Heart left ventricle (tissue), 13 donors: ENCODE results near the gene CRLF2.

Source experiments
- CTCF ChIP-seq, 12 donors: fragments of 200-600 bp; sonication (generic) in 4 of 12; IDR thresholded peaks; one replicate each; pipeline versions ENCODE4 v1.5.0 to v1.8.0; 2018 to 2022; ENCODE audit warnings: antibody characterized with exemption in 12 of 12, mild to moderate bottlenecking in 5 of 12
- POLR2A ChIP-seq, 2 donors: fragments of 450-650 bp; IDR thresholded peaks; one replicate each; pipeline ENCODE4 v1.6.1; 2017; ENCODE audit warnings: antibody characterized with exemption in 2 of 2, mild to moderate bottlenecking in 2 of 2, moderate library complexity in 2 of 2
- donor health status: ischemic (EF 13 %, LVEDD 7.1; RV severe dilation, severe dysfunction).
- donor health status: DM: no; HTN: yes; CAD: no.
- donor health status: DM: no; HTN: no; CAD: no.
- donor health status: ischemic (EF 25% LVEDD 6.9; RV normal size, moderate dysfunction).
- donor health status: ischemic (EF 25% LVEDD 5.7; RV mildly dilated, moderate dysfunction).
- donor health status: ischemic (EF 35%, LVEDD 5.7; RV mildly dilated, moderate dysfunction).
- donor health status: nonischemic (EF 11% LVEDD 7.7; RV severe dilation, severe dysfunction).
- donor health status: DM: yes; HTN: yes; CAD: no.
- donor health status: PGD.
- donor health status: ischemic (EF 29% LVEDD 5.4; RV normal size, mild dysfunction).
- donor health status: nonischemic (EF 23%, LVEDD 6.1; RV moderate dilation, normal function).

DNA sequence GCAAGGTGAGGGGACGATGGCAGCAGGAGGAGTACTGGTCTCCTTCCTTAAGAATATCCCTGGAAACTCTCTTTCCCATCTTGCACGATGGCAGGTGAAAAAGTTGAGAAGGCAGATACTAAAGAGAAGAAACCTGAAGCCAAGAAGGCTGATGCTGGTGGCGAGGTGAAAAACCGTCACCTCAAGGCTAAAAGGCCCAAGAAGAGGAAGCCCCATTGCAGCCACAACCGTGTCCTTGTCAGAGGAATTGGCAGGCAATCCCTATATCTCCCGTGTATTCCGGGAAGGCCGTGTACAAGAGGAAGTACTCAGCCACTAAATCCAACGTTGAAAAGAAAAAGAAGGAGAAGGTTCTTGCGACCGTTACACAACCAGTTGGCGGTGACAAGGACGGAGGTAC is 40.0 kb downstream of the CRLF2 start:
- TF ChIP-seq CTCF (IDR thresholded peaks at IDR 0.05) = no peak
- no peak for TF ChIP-seq POLR2A (IDR thresholded peaks at IDR 0.05)
